DMS53 (cell line): ENCODE data around the gene KRT35.

Experiments used
- DNase-seq: peaks from one replicate; lab custom pipeline; 2025; lab: John Stamatoyannopoulos, UW

The KRT35 gene

GRCh38 chr17:41511716-41512115 is 30.8 kb upstream of the KRT35 start:
- DNase-seq: no peak

DNA sequence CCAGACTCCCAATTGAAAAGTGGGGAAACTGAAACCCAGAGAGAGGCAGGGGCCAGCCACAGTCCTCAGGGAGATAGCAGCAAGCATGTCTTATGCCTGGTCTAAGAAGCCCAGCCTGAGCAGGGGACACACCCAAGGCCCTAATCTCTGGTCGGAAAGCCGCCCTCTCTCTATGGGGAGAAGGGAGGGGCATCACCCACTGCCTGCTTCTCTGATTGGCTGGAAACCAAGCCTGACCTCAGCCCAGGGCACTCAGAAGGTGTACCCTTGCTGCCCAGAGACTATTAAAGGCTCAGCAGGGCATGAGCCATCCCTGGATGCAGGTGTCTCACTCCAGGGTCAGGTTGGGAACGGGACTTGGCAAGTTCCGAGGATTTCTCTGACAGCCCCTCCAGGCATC is 30.2 kb upstream of the KRT35 start:
- peak; percentile 59 for DNase-seq

- peak; percentile 60 for DNase-seq
These were observed 29.5 kb upstream of the KRT35 start for GRCh38 chr17:41510251-41511065.

- no peak for DNase-seq
These were observed 26.4 kb upstream of the KRT35 start for GRCh38 chr17:41507315-41507880.

GRCh38 chr17:41505809-41506767 is 25.1 kb upstream of the KRT35 start:
- no peak for DNase-seq

DNA sequence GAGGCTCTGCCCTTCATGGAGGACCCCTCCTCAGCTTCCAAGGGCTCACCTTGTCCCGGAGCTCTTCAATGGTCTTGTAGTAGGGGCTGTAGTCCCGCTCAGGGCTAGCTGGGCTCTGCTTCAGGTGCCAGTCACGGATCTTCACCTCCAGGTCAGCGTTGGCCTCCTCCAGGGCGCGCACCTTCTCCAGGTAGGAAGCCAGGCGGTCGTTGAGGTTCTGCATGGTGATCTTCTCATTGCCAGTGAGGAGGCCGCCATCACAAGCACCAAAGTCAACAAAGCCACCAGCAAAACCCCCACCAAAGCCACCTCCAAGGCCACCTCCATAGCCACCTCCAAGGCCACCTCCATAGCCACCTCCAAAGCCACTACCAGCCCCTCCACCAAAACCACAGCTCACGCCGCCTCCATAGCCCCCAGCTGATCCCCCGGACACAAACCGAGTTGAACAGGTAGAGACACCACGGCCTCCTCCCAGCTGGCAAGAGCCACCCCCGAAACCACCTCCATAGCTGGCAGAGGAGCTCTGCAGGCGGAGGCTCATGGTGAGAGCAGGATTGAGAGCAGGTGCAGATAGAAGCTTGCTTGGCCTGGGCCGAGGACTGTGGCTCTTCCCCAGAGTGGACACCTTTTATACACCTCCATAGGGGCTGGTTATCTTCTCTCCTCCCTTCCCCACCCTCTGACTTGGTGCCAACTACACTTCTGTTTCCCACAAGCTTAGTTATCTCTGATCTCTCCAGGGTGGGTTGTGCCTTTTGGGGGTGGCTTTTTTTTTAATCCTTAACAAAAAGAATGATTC is 24.3 kb upstream of the KRT35 start, which contains the start of gene KRT13:
Gene KRT13 (minus strand): TSS at position 606 of the 802 bp plus-strand sequence. CDS start 62 bp downstream, at position 544.
- DNase-seq: no peak

DNA sequence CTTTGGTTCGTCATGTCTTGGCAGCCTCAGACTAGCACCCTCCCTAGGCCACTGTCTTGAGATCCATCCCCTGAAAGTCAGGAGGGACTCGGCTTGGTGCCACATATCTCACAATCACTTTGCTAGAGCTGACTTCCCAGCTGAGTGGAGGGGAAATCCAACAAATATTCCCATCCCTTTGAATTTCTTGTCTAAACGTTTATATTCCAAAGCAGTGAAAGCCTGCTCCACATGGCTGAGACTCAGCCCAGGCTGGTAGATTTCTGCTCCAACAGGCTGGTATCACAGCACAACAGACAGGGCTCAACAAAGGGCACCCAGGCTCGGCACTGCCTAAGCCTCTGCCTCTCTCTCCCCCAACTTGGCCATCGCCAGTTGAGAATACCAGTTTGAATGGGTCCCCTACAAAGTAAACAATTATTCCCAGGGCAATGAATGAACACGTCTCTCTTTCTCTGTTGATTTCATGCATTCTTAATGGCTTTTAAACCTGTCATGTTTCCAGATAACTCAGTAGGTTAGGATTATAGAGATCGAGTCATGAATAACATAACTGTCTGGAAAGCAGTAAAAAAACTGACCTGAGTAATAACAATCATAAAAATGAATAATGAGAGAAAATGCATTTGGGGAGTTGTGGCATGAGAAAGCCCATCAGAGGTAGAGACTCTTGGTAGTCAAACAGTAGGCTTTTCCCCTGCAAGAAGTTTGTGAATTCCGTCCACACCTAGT is 23.5 kb upstream of the KRT35 start:
- no peak for DNase-seq

DNA sequence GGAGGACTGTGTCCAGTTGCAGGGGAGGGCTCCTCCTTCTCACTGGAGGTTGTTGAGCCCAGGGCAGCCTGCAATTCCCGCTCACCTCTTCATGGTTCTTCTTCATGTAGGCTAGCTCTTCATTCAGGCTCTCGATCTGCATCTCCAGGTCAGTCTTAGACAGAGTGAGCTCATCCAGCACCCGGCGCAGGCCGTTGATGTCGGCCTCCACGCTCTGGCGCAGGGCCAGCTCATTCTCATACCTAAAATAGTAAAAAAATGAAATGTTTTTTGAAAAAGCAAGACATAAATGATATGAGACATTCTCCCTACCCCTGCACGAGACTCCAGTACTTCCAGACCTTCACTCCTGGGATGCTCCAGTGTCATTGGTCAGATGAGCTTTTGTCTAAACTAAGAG is 22.3 kb upstream of the KRT35 start:
- no peak for DNase-seq

DNA sequence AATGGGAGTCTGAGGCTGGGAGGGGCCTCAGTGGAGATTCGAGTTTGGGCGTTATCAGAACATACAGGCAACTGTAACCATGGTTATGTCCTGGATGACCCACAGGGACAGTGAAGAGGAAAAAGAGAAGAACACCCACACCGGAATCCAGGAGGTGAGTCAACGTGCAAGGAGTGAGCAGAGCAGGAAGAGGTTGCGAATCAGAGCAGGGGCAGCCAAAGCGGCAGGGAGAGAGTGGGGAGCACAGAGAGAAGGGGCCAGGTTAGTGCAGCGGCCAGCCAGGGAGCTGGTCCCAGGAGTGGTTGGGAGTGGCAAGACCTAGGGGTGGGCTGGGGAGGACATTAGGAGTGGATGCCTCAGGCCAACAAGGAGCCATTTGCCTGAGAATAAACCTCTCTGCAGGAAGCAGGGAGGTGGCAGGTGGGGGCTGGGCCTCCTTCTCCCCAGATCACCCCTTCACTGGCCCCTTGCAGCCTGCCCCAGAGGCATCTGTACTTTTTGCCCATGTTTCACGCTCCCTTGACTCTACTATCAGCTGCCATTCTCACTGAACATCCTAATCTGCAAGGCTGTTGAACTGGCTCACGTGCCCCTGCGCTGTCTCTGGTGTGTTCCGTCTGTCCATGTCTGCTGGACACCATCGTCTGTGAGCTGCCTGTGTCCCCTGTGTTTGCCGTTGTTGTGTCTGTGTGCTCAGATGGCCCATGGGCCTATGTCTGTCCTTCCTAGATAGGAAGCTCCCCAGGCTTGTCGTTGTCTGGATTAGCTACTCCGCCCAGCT is 19.4 kb upstream of the KRT35 start:
- peak; percentile 57 for DNase-seq

GRCh38 chr17:41499714-41500113 is 18.8 kb upstream of the KRT35 start:
- DNase-seq: no peak

DNA sequence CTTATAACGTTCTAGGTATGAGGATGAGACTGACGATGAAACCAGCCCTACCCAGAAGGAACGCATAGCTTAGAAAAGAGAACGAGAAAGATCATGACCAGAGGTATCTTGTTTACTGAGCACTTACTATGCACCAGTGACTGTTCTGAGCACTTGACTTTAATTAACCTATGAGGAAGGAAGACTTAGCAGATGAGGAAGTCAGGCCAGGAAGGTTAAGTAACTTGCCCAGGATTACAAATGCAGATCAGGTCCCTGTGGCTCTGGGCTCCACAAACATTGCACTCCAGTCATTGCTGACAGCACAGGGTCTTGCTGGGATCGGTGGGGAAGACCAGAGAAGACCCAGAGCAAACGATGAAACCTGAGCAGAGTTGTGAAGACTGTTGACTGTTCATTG is 17.3 kb upstream of the KRT35 start:
- peak; percentile 27 for DNase-seq

- DNase-seq: peak; percentile 93
These were observed 16.0 kb upstream of the KRT35 start for GRCh38 chr17:41496803-41497484.

DNA sequence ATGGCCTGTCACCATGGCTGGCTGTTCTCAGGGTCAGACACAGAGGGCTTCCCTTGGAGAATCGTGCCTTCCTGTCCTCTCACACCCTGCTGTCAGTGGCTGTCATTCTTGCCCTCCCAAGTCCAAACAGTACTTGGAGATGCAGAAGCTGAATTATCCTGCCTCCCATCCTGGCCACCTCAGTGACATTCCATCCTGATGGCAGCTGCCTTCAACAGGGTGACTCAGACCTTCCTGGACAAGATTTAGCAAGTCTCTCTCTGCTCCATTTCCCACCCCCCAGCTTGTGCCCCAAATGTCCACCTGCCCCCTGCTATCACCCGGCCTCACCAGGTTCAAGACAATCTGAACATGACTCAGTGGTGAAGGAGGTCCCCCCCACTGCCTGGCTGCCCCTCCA is 13.6 kb upstream of the KRT35 start:
- DNase-seq: peak; percentile 46

DNA sequence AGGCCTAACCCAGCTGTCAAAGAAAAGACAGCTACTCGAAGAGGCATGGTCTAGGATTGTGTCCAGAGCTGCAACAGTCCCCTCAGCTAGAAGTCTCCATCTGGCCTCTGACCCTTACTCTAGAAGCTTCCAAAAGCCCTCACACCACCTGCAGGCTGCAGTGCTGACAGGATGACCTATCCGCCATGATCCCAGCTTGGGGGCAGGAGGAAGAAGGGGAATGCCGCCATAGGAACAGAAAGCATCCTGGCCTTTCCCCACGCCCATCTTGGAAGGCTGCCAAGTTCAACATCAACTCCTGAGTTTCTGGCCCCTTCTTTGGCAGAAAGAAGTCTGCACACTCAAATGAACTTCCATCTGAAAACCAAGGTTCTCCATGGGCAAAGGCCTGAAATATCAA is 11.8 kb upstream of the KRT35 start:
- DNase-seq: peak; percentile 44

DNA sequence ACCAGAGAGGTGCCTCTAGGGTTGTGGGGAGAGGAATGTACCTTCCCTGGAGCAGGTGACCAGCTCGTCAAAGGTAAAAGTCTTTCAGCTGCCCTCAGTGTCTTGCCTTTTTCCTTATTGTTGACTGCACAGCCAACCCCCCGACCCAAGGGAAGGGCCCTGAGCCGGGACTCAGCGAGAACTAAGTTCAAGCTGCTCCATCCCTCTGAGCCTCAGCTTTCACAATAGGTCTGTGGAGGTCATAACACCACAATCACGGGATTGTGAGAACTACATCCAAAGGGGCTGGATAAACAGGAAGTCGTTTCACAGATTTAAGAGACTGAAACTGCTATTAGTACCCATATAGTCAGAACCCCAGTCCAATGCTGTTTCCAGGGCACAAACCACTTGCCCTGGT is 11.4 kb upstream of the KRT35 start:
- no peak for DNase-seq

DNA sequence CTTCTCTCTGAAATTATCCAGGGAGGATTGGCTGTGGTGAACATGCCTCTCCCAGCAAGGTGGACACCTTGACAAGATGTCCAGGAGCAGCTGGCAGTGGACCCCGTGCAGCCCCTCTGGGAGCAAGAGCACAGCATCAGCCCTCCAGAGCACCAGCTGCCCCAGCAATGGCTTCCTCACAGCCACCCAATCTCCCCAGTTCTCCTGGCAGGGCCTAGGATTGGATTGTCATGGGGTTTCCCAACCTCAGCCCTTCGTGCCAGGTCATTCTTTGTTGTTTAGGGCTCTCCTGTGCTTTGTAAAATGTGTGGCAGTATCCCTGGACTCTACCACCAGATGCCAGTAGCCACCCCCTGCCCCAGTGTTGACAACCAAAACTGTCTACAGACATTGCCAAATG is 10.5 kb upstream of the KRT35 start:
- DNase-seq: no peak

- no peak for DNase-seq
These were observed 9.3 kb upstream of the KRT35 start for GRCh38 chr17:41490000-41490990.

GRCh38 chr17:41489531-41489930 is 8.6 kb upstream of the KRT35 start, which contains the start of gene KRT36:
Gene KRT36, minus strand, starts transcription at chr17:41489910. Its CDS starts 46 bp downstream, at chr17:41489864.
- no peak for DNase-seq
